Measurements from ENCODE around the gene MYLIP. TPM values are rescaled to one million over a fixed set of nuclear protein-coding genes. Genes with fewer than 3 reads are reported as not detected.

The MYLIP gene
- total and polyA plus RNA-seq, 2 experiments from 2014 or later = 26.7 to 33.8 TPM

DNA sequence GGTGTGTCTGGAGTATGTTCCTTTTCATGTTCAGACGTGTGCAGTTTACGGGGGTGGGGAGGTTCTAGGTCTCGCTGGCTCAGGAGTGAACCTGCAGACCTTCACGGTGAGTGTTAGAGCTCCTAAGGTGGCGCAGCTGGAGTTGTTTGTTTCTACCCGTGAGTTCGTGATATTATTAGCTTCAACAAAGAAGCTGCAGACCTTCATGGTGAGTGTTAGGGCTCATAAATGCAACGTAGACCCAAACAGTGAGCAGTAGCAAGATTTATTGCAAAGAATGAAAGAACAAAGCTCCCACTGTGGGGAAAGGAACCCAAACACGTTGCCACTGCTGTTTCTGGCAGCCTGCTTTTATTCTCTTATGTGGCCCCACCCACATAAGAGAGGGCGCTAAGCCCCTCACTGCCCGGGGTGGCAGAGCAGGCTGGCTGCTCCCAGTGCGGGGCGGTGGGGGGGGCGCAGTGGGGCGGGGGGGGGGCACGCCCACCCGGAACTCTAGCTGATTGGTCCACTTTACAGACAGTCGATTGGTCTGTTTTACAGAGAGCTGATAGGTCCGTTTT is 68.2 kb downstream of the MYLIP start:
- Histone ChIP-seq H2AFZ (peak overlapping the region; percentile 72; the same call in 1 of the 2 replicates), H3K4me1 (ENCODE audit: insufficient read depth) (no peaks in the 10 kb centered on the region), H3F3A (replicated peaks; ENCODE audit: low read depth) (no peaks in the 10 kb centered on the region), H3K4me3 (no peak overlapping the region), H4K20me1 (replicated peaks; ENCODE audit: insufficient read depth) (no peaks in the 10 kb centered on the region), H3K9me2 (ENCODE audit: insufficient read depth) (no peaks in the 10 kb centered on the region), H3K27ac (ENCODE audit: low read depth) (no peak overlapping the region), H3K79me2 (replicated peaks; ENCODE audit: insufficient read depth) (no peaks in the 10 kb centered on the region), H3K36me3 (ENCODE audit: insufficient read depth) (no peaks in the 10 kb centered on the region), H3K27me3 (ENCODE audit: insufficient read depth) (no peaks in the 10 kb centered on the region), H3K4me2 (no peak overlapping the region)
- peaks cover 7% of the 10 kb centered on the region; the same call in 2 of the 3 replicates for H3K4me1 Mint-ChIP-seq
- TF ChIP-seq ETS1 (IDR thresholded peaks at IDR 0.05) (no peak), EZH2 (IDR thresholded peaks at IDR 0.05; ENCODE audit: low read depth, unreplicated experiment) (no peak), JUNB (IDR thresholded peaks at IDR 0.05; ENCODE audit: unreplicated experiment) (no peak), STAT1 (IDR thresholded peaks at IDR 0.05; ENCODE audit: unreplicated experiment) (no peak), ZNF331 (CRISPR knock-in tag; IDR thresholded peaks at IDR 0.05; ENCODE audit: low read depth) (no peak), ZNF114 (CRISPR knock-in tag; IDR thresholded peaks at IDR 0.05) (no peak), CTCF (conservative IDR thresholded peaks at IDR 0.05; ENCODE audit: low read depth in 2 of 2) (no peak), EZH2phosphoT487 (IDR thresholded peaks at IDR 0.05; ENCODE audit: unreplicated experiment) (no peak), CREB1 (CRISPR knock-in tag; IDR thresholded peaks at IDR 0.05; ENCODE audit: low read depth) (no peak), POLR2AphosphoS5 (IDR thresholded peaks at IDR 0.05; ENCODE audit: low read depth) (no peak), NANOG (IDR thresholded peaks at IDR 0.05; ENCODE audit: borderline replicate concordance) (no peak), REST (IDR thresholded peaks at IDR 0.05; ENCODE audit: unreplicated experiment) (no peak)
- TF ChIP-seq, protein P1, sequence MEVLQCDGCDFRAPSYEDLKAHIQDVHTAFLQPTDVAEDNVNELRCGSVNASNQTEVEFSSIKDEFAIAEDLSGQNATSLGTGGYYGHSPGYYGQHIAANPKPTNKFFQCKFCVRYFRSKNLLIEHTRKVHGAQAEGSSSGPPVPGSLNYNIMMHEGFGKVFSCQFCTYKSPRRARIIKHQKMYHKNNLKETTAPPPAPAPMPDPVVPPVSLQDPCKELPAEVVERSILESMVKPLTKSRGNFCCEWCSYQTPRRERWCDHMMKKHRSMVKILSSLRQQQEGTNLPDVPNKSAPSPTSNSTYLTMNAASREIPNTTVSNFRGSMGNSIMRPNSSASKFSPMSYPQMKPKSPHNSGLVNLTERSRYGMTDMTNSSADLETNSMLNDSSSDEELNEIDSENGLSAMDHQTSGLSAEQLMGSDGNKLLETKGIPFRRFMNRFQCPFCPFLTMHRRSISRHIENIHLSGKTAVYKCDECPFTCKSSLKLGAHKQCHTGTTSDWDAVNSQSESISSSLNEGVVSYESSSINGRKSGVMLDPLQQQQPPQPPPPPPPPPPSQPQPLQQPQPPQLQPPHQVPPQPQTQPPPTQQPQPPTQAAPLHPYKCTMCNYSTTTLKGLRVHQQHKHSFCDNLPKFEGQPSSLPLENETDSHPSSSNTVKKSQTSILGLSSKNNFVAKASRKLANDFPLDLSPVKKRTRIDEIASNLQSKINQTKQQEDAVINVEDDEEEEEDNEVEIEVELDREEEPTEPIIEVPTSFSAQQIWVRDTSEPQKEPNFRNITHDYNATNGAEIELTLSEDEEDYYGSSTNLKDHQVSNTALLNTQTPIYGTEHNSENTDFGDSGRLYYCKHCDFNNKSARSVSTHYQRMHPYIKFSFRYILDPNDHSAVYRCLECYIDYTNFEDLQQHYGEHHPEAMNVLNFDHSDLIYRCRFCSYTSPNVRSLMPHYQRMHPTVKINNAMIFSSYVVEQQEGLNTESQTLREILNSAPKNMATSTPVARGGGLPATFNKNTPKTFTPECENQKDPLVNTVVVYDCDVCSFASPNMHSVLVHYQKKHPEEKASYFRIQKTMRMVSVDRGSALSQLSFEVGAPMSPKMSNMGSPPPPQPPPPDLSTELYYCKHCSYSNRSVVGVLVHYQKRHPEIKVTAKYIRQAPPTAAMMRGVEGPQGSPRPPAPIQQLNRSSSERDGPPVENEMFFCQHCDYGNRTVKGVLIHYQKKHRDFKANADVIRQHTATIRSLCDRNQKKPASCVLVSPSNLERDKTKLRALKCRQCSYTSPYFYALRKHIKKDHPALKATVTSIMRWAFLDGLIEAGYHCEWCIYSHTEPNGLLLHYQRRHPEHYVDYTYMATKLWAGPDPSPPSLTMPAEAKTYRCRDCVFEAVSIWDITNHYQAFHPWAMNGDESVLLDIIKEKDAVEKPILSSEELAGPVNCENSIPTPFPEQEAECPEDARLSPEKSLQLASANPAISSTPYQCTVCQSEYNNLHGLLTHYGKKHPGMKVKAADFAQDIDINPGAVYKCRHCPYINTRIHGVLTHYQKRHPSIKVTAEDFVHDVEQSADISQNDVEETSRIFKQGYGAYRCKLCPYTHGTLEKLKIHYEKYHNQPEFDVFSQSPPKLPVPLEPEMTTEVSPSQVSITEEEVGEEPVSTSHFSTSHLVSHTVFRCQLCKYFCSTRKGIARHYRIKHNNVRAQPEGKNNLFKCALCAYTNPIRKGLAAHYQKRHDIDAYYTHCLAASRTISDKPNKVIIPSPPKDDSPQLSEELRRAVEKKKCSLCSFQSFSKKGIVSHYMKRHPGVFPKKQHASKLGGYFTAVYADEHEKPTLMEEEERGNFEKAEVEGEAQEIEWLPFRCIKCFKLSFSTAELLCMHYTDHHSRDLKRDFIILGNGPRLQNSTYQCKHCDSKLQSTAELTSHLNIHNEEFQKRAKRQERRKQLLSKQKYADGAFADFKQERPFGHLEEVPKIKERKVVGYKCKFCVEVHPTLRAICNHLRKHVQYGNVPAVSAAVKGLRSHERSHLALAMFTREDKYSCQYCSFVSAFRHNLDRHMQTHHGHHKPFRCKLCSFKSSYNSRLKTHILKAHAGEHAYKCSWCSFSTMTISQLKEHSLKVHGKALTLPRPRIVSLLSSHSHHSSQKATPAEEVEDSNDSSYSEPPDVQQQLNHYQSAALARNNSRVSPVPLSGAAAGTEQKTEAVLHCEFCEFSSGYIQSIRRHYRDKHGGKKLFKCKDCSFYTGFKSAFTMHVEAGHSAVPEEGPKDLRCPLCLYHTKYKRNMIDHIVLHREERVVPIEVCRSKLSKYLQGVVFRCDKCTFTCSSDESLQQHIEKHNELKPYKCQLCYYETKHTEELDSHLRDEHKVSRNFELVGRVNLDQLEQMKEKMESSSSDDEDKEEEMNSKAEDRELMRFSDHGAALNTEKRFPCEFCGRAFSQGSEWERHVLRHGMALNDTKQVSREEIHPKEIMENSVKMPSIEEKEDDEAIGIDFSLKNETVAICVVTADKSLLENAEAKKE (CRISPR knock-in tag; IDR thresholded peaks at IDR 0.05) = no peak
- H3K27me3 Mint-ChIP-seq (ENCODE audit: insufficient read depth, low read depth, poor library complexity) = no peaks in the 10 kb centered on the region
- no peaks in the 10 kb centered on the region; the same call in 2 of the 3 replicates for H3K9me3 Mint-ChIP-seq
- H3K27ac Mint-ChIP-seq = no peak overlapping the region
- no peaks in the 10 kb centered on the region for H3K36me3 Mint-ChIP-seq (ENCODE audit: low read depth)
- no peak for ATAC-seq
- no peak for DNase-seq (ENCODE audit: low spot score)
- H3K4me3 Mint-ChIP-seq = no peak overlapping the region
